H9 (cell line): ENCODE results near the gene CRLF2. TPM values are rescaled to one million over a fixed set of nuclear protein-coding genes. Genes with fewer than 3 reads are reported as not detected.

Source experiments
- DNase-seq: peaks from one replicate; pipeline ENCODE4 v3.0.0-alpha.2; 2017
- H2AFZ ChIP-seq: one replicate; pipeline ENCODE4 v1.6.1; 2013; ENCODE audit warnings: mild to moderate bottlenecking, low read length, control low read depth, moderate library complexity
- H2AK5ac ChIP-seq: 2 replicates; pipeline ENCODE4 v1.6.1; 2013; ENCODE audit warnings: low read length, control low read depth, mixed read lengths; ENCODE audit not compliant: insufficient read length
- H2BK120ac ChIP-seq: one replicate; pipeline ENCODE4 v1.6.1; 2013; ENCODE audit warnings: low read depth, mild to moderate bottlenecking, low read length, control low read depth, inconsistent platforms; ENCODE audit not compliant: poor library complexity, severe bottlenecking
- H2BK12ac ChIP-seq: 2 replicates; pipeline ENCODE4 v1.6.1; 2013; ENCODE audit warnings: low read length, control low read depth, mixed read lengths, low read depth; ENCODE audit not compliant: insufficient read length
- H2BK15ac ChIP-seq: 2 replicates; pipeline ENCODE4 v1.6.1; 2013; ENCODE audit warnings: low read depth, low read length, control low read depth
- H2BK20ac ChIP-seq: one replicate; pipeline ENCODE4 v1.6.1; 2013; ENCODE audit warnings: low read depth, mild to moderate bottlenecking, low read length, control low read depth, inconsistent platforms; ENCODE audit not compliant: poor library complexity, severe bottlenecking
- H2BK5ac ChIP-seq: 2 replicates; pipeline ENCODE4 v1.6.1; 2013; ENCODE audit warnings: low read length, control low read depth, mixed read lengths; ENCODE audit not compliant: insufficient read length
- H3K14ac ChIP-seq: 2 replicates; pipeline ENCODE4 v1.6.1; 2013; ENCODE audit warnings: low read length, control low read depth; ENCODE audit not compliant: insufficient read depth
- H3K18ac ChIP-seq: 2 replicates; pipeline ENCODE4 v1.6.1; 2013; ENCODE audit warnings: low read depth, mild to moderate bottlenecking, mixed read lengths, low read length, control low read depth; ENCODE audit not compliant: insufficient read length
- H3K23ac ChIP-seq: 2 replicates; pipeline ENCODE4 v1.6.1; 2013; ENCODE audit warnings: low read length, control low read depth, mixed read lengths, low read depth; ENCODE audit not compliant: insufficient read length
- H3K23me2 ChIP-seq: 2 replicates; pipeline ENCODE4 v1.6.1; 2013; ENCODE audit warnings: low read depth, mild to moderate bottlenecking, mixed read lengths, low read length, control low read depth; ENCODE audit not compliant: insufficient read length, poor library complexity, severe bottlenecking
- H3K27ac ChIP-seq: 2 replicates; pipeline ENCODE4 v1.5.1; 2013; ENCODE audit warnings: low read length, control low read depth, mixed read lengths, low read depth; ENCODE audit not compliant: insufficient read length
- H3K27me3 ChIP-seq: 2 replicates; pipeline ENCODE4 v1.6.1; 2013; ENCODE audit warnings: low read length, control low read depth, inconsistent platforms; ENCODE audit not compliant: insufficient read depth
- H3K4ac ChIP-seq: 2 replicates; pipeline ENCODE4 v1.6.1; 2013; ENCODE audit warnings: low read depth, mild to moderate bottlenecking, control low read depth, inconsistent platforms, low read length, moderate library complexity
- H3K4me1 ChIP-seq: 2 replicates; pipeline ENCODE4 v1.6.1; 2013; ENCODE audit warnings: low read length, control low read depth, inconsistent platforms; ENCODE audit not compliant: insufficient read depth
- H3K4me2 ChIP-seq: 2 replicates; pipeline ENCODE4 v1.6.1; 2013; ENCODE audit warnings: low read length, control low read depth, mixed read lengths; ENCODE audit not compliant: insufficient read length, insufficient read depth
- H3K56ac ChIP-seq: 2 replicates; pipeline ENCODE4 v1.6.1; 2013; ENCODE audit warnings: low read depth, mild to moderate bottlenecking, mixed read lengths, low read length, control low read depth; ENCODE audit not compliant: insufficient read length
- H3K79me1 ChIP-seq: 2 replicates; pipeline ENCODE4 v1.6.1; 2013; ENCODE audit warnings: low read depth, mild to moderate bottlenecking, moderate library complexity, low read length, control low read depth, inconsistent platforms; ENCODE audit not compliant: insufficient read depth, poor library complexity, severe bottlenecking
- H3K79me2 ChIP-seq: 2 replicates; pipeline ENCODE4 v1.6.1; 2013; ENCODE audit warnings: low read length, control low read depth, inconsistent platforms; ENCODE audit not compliant: insufficient read depth
- H3K9ac ChIP-seq: 2 replicates; pipeline ENCODE4 v1.6.1; 2013; ENCODE audit warnings: low read length, control low read depth, mixed read lengths; ENCODE audit not compliant: insufficient read length; ENCODE audit errors: extremely low read depth
- H3K9me3 ChIP-seq: one replicate; pipeline ENCODE4 v1.6.1; 2013; ENCODE audit warnings: low read depth, low read length, inconsistent platforms; ENCODE audit not compliant: control insufficient read depth
- H3T11ph ChIP-seq: one replicate; pipeline ENCODE4 v1.6.1; 2013; ENCODE audit warnings: mild to moderate bottlenecking, low read length, control low read depth, inconsistent platforms
- H4K20me1 ChIP-seq: one replicate; pipeline ENCODE4 v1.6.1; 2013; ENCODE audit not compliant: control insufficient read depth, insufficient read length, insufficient read depth
- H4K5ac ChIP-seq: 2 replicates; pipeline ENCODE4 v1.6.1; 2013; ENCODE audit warnings: low read depth, mild to moderate bottlenecking, mixed read lengths, low read length, control low read depth; ENCODE audit not compliant: insufficient read length
- H4K8ac ChIP-seq: replicated peaks from 2 replicates; pipeline ENCODE4 v1.6.1; 2013; ENCODE audit warnings: low read length, control low read depth, mixed read lengths, low read depth; ENCODE audit not compliant: insufficient read length
- H4K91ac ChIP-seq: 2 replicates; pipeline ENCODE4 v1.6.1; 2013; ENCODE audit warnings: low read depth, mild to moderate bottlenecking, moderate library complexity, mixed read lengths, low read length, control low read depth; ENCODE audit not compliant: insufficient read length
- H3K27ac Mint-ChIP-seq, 3 experiments: 2 replicates in 2 of 3; 3 replicates in 1 of 3; pipeline ENCODE4 v1.8.0; 2020 to 2021; ENCODE audit warnings: mixed read lengths in 3 of 3, mild to moderate bottlenecking in 1 of 3, moderate library complexity in 1 of 3
- H3K27me3 Mint-ChIP-seq: 2 replicates; pipeline ENCODE4 v1.8.0; 2021; ENCODE audit warnings: low read depth, mild to moderate bottlenecking, moderate library complexity, mixed read lengths
- H3K36me3 Mint-ChIP-seq, 3 experiments: 2 replicates in 2 of 3; 3 replicates in 1 of 3; pipeline ENCODE4 v1.8.0; 2020 to 2021; ENCODE audit warnings: low read depth in 3 of 3, mixed read lengths in 3 of 3; ENCODE audit not compliant: insufficient read depth in 1 of 3
- H3K4me1 Mint-ChIP-seq, 2 experiments: 2 replicates each; pipeline ENCODE4 v1.8.0; 2020; ENCODE audit warnings: mixed read lengths in 2 of 2
- H3K4me3 Mint-ChIP-seq, 2 experiments: 2 replicates in 1 of 2; 3 replicates in 1 of 2; pipeline ENCODE4 v1.8.0; 2020 to 2021; ENCODE audit warnings: mild to moderate bottlenecking in 2 of 2, mixed read lengths in 2 of 2, moderate library complexity in 1 of 2
- H3K9me3 Mint-ChIP-seq, 2 experiments: 2 replicates in 1 of 2; 3 replicates in 1 of 2; pipeline ENCODE4 v1.8.0; 2020; ENCODE audit warnings: mild to moderate bottlenecking in 2 of 2, mixed read lengths in 2 of 2, moderate library complexity in 1 of 2
- WGBS: extraction: QIAGEN DNeasy Blood & Tissue Kit; methylation state at CpG from one replicate; pipeline ENCODE4 v1.1.7; 2013; ENCODE audit warnings: missing lambda C conversion rate, low lambda C conversion rate, mixed read lengths; ENCODE audit not compliant: insufficient read length; ENCODE audit errors: extremely low coverage; 5-methylcytosine and 5-hydroxymethylcytosine counted together
- total RNA-seq: library from RNA; stranded (reverse); gene quantifications from 2 replicates; pipeline ENCODE4 v1.2.1, GENCODE V29; 2021
- TF ChIP-seq, protein P1 (sequence below): fragments of 200-600 bp; sonication (generic); conservative IDR thresholded peaks from 3 replicates; pipeline ENCODE4 v1.8.0; 2021; ENCODE audit warnings: antibody characterized with exemption, mild to moderate bottlenecking

Gene CRLF2
- total RNA-seq, 1 experiment from 2014 or later: not detected

DNA sequence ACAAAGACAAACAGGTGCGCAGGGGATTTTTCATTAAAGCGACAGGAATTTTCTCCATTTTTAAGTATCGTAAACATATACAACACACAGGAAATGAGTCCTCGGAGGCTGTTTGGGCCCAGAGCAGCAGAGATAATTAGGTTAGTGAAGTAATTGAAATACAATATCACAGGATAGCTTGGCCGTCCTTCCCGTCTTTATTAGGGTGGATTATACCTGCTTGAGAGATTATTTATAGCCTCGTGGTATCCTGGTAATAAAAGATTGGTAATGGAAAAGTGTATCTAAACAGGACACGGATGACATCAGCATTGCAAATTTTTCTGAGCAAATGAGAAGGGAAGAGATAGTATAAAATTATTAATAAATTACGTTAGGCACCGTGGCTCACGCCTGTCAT, 68.2 kb downstream of the CRLF2 start:
- H3K4me1 ChIP-seq: no peaks in the 10 kb centered on the region
- H3K4me3 Mint-ChIP-seq: no peak overlapping the region
- no peak overlapping the region for H2AK5ac ChIP-seq
- H3T11ph ChIP-seq: no peak overlapping the region
- no peak overlapping the region for H4K8ac ChIP-seq
- H3K27me3 Mint-ChIP-seq: no peaks in the 10 kb centered on the region
- H3K27ac Mint-ChIP-seq: 0 out of 7 replicates have a peak overlapping the region, but pooled peaks of 1 of the 3 experiments have one; percentile 31
- H3K27me3 ChIP-seq: no peaks in the 10 kb centered on the region
- no peak overlapping the region for H3K14ac ChIP-seq
- no peaks in the 10 kb centered on the region for H3K9me3 ChIP-seq
- H3K4me1 Mint-ChIP-seq: peaks cover 14 to 15% of the 10 kb centered on the region in 2 experiments
- no peaks in the 10 kb centered on the region for H4K20me1 ChIP-seq
- H3K9ac ChIP-seq: no peak overlapping the region
- H3K4me2 ChIP-seq: no peak overlapping the region
- WGBS: no CpG with 5 or more reads among the region's 11 CpGs
- no peak overlapping the region for H3K4ac ChIP-seq
- no peak overlapping the region for H2BK15ac ChIP-seq
- no peaks in the 10 kb centered on the region for H3K79me1 ChIP-seq
- H2BK20ac ChIP-seq: no peak overlapping the region
- H3K36me3 Mint-ChIP-seq: no peaks in the 10 kb centered on the region
- no peak overlapping the region for H3K27ac ChIP-seq
- no peak overlapping the region for H4K91ac ChIP-seq
- H3K9me3 Mint-ChIP-seq: no peaks in the 10 kb centered on the region
- H3K23ac ChIP-seq: no peak overlapping the region
- DNase-seq: no peak
- H4K5ac ChIP-seq: no peak overlapping the region
- no peaks in the 10 kb centered on the region for H3K23me2 ChIP-seq
- H3K56ac ChIP-seq: no peak overlapping the region
- H2BK120ac ChIP-seq: no peak overlapping the region
- H2BK5ac ChIP-seq: no peak overlapping the region
- no peak overlapping the region for H2AFZ ChIP-seq
- no peak overlapping the region for H2BK12ac ChIP-seq
- no peak overlapping the region for H3K18ac ChIP-seq
- H3K79me2 ChIP-seq: no peaks in the 10 kb centered on the region
- TF ChIP-seq, protein P1, sequence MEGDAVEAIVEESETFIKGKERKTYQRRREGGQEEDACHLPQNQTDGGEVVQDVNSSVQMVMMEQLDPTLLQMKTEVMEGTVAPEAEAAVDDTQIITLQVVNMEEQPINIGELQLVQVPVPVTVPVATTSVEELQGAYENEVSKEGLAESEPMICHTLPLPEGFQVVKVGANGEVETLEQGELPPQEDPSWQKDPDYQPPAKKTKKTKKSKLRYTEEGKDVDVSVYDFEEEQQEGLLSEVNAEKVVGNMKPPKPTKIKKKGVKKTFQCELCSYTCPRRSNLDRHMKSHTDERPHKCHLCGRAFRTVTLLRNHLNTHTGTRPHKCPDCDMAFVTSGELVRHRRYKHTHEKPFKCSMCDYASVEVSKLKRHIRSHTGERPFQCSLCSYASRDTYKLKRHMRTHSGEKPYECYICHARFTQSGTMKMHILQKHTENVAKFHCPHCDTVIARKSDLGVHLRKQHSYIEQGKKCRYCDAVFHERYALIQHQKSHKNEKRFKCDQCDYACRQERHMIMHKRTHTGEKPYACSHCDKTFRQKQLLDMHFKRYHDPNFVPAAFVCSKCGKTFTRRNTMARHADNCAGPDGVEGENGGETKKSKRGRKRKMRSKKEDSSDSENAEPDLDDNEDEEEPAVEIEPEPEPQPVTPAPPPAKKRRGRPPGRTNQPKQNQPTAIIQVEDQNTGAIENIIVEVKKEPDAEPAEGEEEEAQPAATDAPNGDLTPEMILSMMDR: no peak

Other genes starting within 250 kb of the CRLF2 start
- 4.4 and 4.7 TPM in 2 replicates for gene CSF2RA, start 56.2 kb upstream of the CRLF2 start, total RNA-seq
- 0.24 TPM in 1 of 2 replicates, not detected in the other for gene IL3RA, start 124.1 kb upstream of the CRLF2 start, total RNA-seq
- 553 and 558 TPM in 2 replicates for gene SLC25A6, start 179.5 kb upstream of the CRLF2 start, total RNA-seq
- 59.8 and 64.2 TPM in 2 replicates for gene ASMTL, start 240.3 kb upstream of the CRLF2 start, total RNA-seq